Activated naive CD8-positive, alpha-beta T cell treated with anti-CD3 and anti-CD28 coated beads for 36 hours (primary cell): ENCODE results near the gene KDM2B. TPM values are rescaled to one million over a fixed set of nuclear protein-coding genes. Genes with fewer than 3 reads are reported as not detected.

ENCODE experiments used
- DNase-seq: peaks from one replicate; pipeline ENCODE4 v3.0.0; 2021
- H3K27ac Mint-ChIP-seq: one replicate; pipeline ENCODE4 v1.8.0; 2022; ENCODE audit warnings: mild to moderate bottlenecking, moderate library complexity, mixed read lengths
- H3K27me3 Mint-ChIP-seq: one replicate; pipeline ENCODE4 v1.8.0; 2022; ENCODE audit warnings: mild to moderate bottlenecking, mixed read lengths
- H3K36me3 Mint-ChIP-seq: one replicate; pipeline ENCODE4 v1.8.0; 2021; ENCODE audit warnings: mild to moderate bottlenecking, mixed read lengths
- H3K4me1 Mint-ChIP-seq: one replicate; pipeline ENCODE4 v1.8.0; 2021; ENCODE audit warnings: mixed read lengths
- H3K4me3 Mint-ChIP-seq: one replicate; pipeline ENCODE4 v1.8.0; 2022; ENCODE audit warnings: mild to moderate bottlenecking, moderate library complexity, mixed read lengths
- H3K9me3 Mint-ChIP-seq: one replicate; pipeline ENCODE4 v1.8.0; 2022; ENCODE audit warnings: mixed read lengths
- total RNA-seq, 2 experiments: library from RNA; stranded (reverse); gene quantifications; one replicate each; pipeline ENCODE4 v1.2.3, GENCODE V29; 2021

KDM2B gene
- total RNA-seq, 2 experiments from 2014 or later: 55.3 to 57.3 TPM

DNA sequence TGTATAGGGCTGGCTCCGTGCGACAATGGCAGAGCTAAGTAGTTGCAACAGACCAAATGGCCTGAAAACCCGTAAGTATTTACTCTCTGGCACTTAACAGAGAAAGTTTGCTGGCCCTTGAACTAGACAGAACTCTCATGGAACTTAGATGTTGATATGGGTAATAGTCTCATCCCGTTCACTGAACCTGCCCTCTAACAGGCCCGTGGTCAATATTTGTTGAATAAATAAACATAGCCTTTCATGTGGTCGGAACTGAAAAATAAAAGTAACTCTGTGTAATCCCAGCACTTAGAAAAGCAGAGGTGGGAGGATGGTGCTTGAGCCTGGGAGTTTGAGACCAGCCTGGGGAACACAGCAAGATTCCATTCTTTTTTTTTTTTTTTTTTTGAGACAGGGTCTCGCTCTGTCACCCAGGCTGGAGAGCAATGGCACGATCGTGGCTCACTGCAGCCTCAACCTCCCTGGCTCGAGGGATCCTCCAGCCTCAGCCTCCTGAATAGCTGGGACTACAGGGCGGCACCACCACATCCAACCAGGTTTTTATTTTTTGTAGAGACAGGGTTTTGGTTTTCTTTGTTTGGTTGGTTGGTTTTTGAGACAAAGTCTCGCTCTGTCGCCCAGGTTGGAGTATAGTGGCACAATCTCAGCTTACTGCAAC, 29.7 kb downstream of the KDM2B start:
- peaks cover 8% of the 10 kb centered on the region for H3K4me1 Mint-ChIP-seq
- DNase-seq: no peak
- no peaks in the 10 kb centered on the region for H3K9me3 Mint-ChIP-seq
- H3K27ac Mint-ChIP-seq: peak overlapping the region; percentile 67
- H3K27me3 Mint-ChIP-seq: no peaks in the 10 kb centered on the region
- no peak overlapping the region for H3K4me3 Mint-ChIP-seq
- peaks cover 5% of the 10 kb centered on the region for H3K36me3 Mint-ChIP-seq

DNA sequence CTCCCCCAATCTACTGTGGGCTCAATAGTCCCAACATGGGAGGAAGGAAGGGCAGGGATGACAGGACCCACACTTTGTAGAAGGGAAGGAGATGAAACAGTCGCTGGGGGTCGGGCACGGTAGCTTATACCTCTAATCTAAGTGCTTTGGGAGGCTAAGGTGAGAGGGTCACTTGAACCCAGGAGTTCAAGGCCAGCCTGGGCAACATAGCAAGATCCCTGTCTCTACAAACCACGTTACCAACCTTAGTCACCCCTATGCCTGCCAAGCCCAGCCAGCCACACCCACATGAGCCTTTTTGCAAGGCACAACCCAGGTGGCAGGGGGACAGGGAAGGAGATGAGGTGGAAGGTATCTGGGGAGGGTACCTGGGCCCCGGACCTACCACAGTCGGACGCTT, 31.7 kb downstream of the KDM2B start:
- H3K4me3 Mint-ChIP-seq: no peak overlapping the region
- no peak for DNase-seq
- no peak overlapping the region for H3K27ac Mint-ChIP-seq
- no peaks in the 10 kb centered on the region for H3K27me3 Mint-ChIP-seq
- H3K36me3 Mint-ChIP-seq: peaks cover 5% of the 10 kb centered on the region
- H3K4me1 Mint-ChIP-seq: peaks cover 8% of the 10 kb centered on the region
- H3K9me3 Mint-ChIP-seq: no peaks in the 10 kb centered on the region

DNA sequence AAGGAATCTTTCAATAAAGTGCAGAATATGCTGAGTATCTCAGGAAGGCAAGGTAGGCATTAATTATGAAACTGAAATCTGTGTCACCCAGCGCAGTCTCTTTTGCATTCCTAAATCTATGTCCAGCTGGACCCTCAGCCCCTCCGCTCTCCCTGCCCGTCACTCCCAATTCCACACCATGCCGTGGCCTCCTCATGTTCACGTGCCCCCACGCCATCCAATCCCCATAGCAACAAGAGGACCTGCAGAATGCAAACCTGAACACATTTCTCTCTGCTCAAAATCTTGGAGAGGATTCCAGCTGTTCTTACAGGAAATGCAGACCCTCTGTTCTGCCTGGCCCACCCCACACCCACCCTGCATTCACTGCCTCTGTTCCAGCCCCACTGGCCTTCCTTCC, 35.3 kb downstream of the KDM2B start:
- H3K27ac Mint-ChIP-seq: no peak overlapping the region
- no peaks in the 10 kb centered on the region for H3K36me3 Mint-ChIP-seq
- H3K4me1 Mint-ChIP-seq: peaks cover 7% of the 10 kb centered on the region
- no peaks in the 10 kb centered on the region for H3K27me3 Mint-ChIP-seq
- no peak for DNase-seq
- no peaks in the 10 kb centered on the region for H3K9me3 Mint-ChIP-seq
- no peak overlapping the region for H3K4me3 Mint-ChIP-seq

DNA sequence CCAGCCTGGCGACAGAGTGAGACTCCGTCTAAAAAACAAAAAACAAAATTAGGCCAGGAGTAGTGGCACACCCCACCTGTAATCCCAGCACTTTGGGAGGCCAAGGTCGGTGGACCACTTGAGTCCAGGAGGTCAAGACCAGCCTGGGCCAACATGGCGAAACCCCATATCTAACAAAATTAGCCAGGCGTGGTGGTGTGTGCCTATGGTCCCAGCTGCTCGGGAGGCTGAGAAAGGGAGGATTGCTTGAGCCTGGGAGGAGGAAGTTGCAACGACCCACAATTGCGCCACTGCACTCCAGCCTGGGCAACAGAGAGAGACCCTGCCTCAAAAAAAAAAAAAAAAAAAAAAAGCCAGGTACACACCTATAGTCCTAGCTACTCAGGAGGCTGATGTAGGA, 37.0 kb downstream of the KDM2B start:
- no peak for DNase-seq
- no peaks in the 10 kb centered on the region for H3K36me3 Mint-ChIP-seq
- peaks cover 10% of the 10 kb centered on the region for H3K4me1 Mint-ChIP-seq
- no peaks in the 10 kb centered on the region for H3K9me3 Mint-ChIP-seq
- H3K27me3 Mint-ChIP-seq: no peaks in the 10 kb centered on the region
- no peak overlapping the region for H3K4me3 Mint-ChIP-seq
- H3K27ac Mint-ChIP-seq: no peak overlapping the region

DNA sequence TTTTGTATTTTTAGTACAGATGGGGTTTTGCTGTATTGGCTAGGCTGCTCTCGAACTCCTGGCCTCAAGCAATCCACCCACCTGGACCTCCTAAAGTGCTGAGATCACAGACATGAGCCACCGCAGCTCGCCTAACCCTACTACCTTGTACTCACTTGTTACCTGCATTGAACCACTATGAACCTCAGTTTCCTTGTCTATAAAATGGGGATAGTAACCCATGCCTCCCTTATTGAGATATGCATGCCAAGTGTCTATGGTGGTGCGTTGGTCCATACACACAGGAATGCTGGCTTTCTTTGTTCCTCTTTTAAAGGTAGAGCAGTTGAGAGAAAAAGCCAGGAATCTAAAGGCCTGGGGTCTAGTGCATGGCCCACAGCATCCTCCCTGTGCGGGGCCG, 40.9 kb downstream of the KDM2B start:
- Mint-ChIP-seq H3K27ac (peak overlapping the region; percentile 1), H3K4me3 (no peak overlapping the region), H3K27me3 (no peaks in the 10 kb centered on the region)

DNA sequence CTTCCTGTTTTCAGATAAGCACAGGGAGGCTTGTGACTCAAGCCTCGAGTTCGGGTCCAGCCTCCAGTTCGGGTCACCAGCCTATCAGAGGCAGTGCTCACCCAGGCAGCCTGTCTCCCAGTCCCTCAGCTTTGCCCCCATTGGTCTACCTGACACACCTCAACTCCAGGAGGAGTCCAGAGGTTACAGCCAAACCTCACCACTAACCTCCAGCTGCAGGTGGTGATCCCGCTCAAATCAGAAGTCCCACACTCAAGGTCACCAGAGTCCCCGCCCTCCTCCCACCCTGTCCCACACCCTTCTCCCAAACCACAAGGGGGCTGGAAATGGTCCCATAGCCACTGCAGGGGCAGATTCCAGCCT, 42.1 kb downstream of the KDM2B start:
- DNase-seq: no peak
- Mint-ChIP-seq H3K36me3 (peaks cover under 1% of the 10 kb centered on the region), H3K4me3 (peak overlapping the region; percentile 76), H3K27me3 (no peaks in the 10 kb centered on the region), H3K27ac (peak overlapping the region; percentile 79), H3K4me1 (peaks cover 47% of the 10 kb centered on the region), H3K9me3 (no peaks in the 10 kb centered on the region)

More for the DNA sequence above, 40.9 kb downstream of the KDM2B start:
- Mint-ChIP-seq H3K4me1 (peaks cover 38% of the 10 kb centered on the region), H3K9me3 (no peaks in the 10 kb centered on the region), H3K36me3 (no peaks in the 10 kb centered on the region)
- DNase-seq: no peak

DNA sequence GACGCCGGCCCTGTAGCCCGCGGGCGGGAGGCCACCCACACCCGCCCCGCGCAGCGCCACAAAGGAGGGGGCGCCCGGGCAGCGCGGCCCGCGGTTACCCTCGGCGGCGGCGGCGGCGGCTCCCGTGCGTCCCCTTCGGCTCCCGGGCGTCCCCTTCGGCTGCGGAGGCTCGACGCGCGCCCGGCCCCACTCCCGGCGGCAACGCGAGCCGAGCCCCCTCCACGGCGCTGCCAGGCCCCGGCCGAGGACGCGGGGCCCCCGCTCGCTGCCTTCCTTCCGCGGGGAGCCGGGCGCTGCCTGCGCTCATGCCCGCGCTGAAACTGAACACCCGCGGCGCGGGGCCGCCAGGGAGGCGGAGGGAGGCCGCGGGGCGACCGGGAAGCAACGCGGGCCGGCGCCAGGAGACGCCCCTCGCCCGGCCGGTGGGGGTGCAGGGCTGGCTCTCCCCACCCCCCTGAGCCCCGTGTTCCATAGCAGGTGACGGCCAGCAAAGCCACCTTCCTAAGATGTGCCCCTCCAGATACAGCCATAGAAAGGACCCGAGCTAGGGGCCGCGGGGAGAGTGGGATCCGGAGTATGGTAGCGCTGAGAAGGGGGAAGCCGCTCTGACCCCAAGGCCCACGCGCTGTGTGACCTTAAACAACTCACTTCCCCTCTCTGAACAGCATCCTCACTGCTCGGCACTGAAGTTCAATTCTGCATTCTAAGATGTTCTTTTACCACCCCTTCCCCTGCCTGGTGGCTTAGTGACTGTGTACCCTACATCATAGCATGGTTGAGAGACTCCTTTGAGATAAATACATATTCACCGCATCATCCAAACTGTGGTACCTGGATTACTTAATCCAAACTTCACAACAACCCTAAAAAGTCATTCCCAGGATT, 42.8 kb downstream of the KDM2B start:
- Mint-ChIP-seq H3K27ac (peak overlapping the region; percentile 79), H3K4me1 (peaks cover 49% of the 10 kb centered on the region), H3K4me3 (peak overlapping the region; percentile 76), H3K36me3 (peaks cover 4% of the 10 kb centered on the region), H3K27me3 (no peaks in the 10 kb centered on the region), H3K9me3 (no peaks in the 10 kb centered on the region)
- DNase-seq: peak; percentile 22

DNA sequence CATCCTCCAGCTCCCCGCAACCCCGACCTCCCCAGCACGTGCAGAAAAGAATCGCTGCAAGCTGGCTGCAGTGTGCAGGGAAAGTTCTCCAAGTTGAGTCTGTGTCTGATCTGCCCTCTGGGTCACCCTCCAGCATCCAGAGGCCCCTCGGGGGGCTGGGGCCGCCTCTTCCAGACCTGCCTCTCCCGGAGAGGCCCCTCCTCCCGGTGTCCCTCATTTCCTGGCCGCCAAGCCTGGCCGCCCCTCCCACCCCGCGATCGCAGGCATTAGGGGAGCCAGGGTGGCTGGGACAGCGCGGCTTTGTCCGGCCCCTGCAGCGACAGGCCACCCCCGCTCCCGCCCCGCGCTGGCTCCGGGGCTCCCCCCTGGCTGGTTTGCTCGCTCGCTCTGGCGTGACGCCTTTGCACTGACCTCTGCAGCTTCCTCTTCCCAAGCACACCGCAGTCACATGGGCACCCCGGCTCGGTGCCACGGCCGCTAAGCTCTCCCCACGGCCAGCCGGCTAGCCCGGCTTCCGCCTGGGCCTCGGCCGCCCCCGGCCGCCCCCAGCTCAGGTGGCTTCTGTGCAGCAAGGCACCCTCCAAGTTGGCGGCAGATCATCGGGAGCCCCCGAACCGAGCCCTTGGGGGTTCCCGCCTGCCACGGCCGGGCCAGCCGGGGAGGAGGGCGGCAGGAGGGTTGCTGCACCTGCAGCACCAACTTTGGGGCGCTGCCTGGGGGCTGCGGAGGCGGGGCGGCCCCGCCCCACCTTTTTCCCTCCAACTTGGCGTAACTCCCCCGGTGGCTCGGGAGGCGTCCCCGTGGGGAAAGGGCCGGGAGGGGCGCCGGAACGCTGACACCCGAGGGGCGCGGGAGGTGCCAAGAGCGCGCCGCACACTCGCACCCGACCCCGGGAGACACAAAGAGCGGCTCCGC, 43.7 kb downstream of the KDM2B start:
- Mint-ChIP-seq H3K4me3 (peak overlapping the region; percentile 71), H3K27ac (peak overlapping the region; percentile 87), H3K4me1 (peaks cover 54% of the 10 kb centered on the region), H3K36me3 (peaks cover 5% of the 10 kb centered on the region), H3K9me3 (no peaks in the 10 kb centered on the region), H3K27me3 (no peaks in the 10 kb centered on the region)
- DNase-seq: peak; percentile 70

DNA sequence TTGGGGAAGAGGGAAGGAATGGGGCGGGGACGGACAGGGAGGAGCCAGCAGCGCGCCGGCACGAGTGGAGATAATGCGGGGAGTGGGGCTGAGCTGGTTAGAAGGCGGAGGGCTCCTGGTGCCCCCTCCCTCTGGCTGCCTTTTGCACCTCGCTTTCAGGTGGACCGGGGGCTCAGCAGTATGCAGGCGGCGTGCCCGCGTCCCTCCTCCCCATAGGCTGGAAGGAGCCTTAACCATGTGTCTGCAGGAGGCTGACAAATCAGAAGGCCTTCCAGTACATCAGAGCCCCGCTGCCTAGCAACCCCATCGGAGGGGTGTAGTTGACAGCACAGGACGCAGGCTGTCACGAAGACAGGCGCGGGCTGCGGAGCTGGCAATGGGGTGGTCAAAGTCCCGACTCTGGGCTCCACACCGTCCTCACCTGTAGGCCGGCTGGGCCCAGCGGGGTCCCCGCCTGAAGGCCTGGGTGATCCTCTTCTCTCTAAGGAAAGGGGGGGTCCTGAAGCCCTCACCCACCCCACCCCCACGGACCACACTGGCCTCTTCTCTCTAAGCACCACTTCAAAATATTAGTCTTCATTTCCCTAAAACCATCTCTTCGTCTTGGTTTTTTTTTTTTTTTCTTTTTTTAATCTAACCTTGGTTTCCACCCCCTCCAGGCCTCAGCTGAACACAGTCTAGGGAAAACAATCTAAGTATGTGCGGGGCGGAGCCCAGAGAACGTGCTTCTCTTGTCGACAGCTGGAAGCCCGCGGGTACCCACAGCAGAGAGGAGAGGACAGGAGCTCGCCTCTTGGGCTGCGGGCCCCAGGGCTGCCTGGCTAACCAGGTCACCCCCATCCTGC, 44.5 kb downstream of the KDM2B start:
- DNase-seq: peak; percentile 84
- peak overlapping the region; percentile 87 for H3K27ac Mint-ChIP-seq
- no peaks in the 10 kb centered on the region for H3K27me3 Mint-ChIP-seq
- H3K4me3 Mint-ChIP-seq: peak overlapping the region; percentile 71
- H3K36me3 Mint-ChIP-seq: peaks cover 10% of the 10 kb centered on the region
- H3K9me3 Mint-ChIP-seq: no peaks in the 10 kb centered on the region
- H3K4me1 Mint-ChIP-seq: peaks cover 53% of the 10 kb centered on the region

DNA sequence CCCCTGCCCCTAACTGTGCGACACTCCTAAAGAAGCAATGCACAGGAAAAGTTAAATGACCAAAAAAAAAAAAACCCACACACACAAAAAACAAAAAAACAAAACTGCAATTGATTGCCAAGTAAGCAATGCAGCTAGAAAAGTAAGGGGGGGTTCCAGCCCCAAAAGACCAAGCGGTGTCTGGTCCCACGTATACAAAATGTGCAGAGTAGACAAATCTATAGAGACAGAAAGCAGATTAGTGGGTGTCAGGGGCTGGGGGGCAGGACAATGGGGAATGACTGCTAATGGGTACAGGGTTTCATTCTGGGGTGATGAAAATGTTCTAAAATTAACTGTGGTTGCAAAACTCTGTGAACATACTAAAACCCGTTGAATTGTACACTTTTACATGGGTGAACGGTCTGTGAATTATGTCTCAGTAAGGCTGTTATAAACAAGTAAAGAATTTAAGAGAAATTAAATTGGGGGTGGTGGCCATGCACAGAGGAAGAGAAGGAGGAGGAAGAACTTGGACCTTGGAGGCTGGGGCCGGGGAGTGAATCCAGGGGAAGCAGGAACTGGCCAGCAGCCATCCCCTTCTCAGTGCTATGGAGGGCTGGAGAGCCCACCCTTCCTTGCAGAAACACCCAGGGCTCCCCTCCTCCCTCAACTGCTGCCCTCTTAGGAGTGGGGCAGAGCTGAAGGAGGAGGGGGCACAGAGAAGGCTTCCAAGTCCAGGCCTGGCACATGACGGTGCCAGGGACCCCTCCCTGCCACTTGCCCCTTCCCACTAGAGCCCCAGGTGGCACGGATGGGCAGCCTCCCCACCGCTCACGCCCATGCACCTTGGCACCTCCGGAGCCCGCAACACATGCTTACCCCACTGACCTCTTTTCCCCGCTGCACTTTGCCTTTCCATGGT, 45.4 kb downstream of the KDM2B start:
- Mint-ChIP-seq H3K27ac (peak overlapping the region; percentile 87), H3K4me1 (peaks cover 61% of the 10 kb centered on the region), H3K36me3 (peaks cover 17% of the 10 kb centered on the region), H3K27me3 (no peaks in the 10 kb centered on the region), H3K4me3 (peak overlapping the region; percentile 71), H3K9me3 (no peaks in the 10 kb centered on the region)
- DNase-seq: no peak

DNA sequence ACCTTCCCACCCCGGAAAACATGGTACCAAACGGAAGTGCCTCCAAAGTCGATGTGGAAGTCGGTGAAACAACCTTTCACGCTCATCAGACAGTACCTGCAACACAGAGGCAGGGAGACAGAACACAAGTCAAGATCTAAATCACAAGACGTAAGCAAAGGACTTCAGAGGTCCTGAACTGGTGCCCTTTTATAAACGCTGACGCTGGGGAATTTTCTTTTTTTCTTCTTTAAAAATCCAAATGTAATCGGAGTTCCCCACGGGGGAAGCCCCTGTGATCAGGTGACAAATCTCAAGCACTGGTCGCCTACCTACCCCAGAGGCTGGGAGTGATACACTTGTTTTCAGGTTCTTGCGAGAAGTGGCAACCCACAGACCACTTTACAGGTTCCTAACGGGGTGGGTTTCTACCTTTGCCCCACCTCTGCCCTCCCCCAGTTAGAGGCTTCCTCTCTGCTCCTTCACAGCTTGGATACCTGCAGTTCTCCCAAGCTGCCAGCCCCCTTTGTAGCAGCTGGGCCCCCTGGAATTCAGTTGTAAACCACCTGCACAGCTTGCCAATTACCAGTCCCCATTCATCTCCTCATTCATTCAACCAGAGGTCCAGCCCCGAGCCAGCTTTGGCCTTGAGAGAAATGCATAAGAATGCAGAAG, 46.2 kb downstream of the KDM2B start:
- peaks cover 18% of the 10 kb centered on the region for H3K36me3 Mint-ChIP-seq
- DNase-seq: peak; percentile 71
- H3K9me3 Mint-ChIP-seq: no peaks in the 10 kb centered on the region
- H3K4me1 Mint-ChIP-seq: peaks cover 62% of the 10 kb centered on the region
- no peaks in the 10 kb centered on the region for H3K27me3 Mint-ChIP-seq
- peak overlapping the region; percentile 87 for H3K27ac Mint-ChIP-seq
- H3K4me3 Mint-ChIP-seq: peak overlapping the region; percentile 61

DNA sequence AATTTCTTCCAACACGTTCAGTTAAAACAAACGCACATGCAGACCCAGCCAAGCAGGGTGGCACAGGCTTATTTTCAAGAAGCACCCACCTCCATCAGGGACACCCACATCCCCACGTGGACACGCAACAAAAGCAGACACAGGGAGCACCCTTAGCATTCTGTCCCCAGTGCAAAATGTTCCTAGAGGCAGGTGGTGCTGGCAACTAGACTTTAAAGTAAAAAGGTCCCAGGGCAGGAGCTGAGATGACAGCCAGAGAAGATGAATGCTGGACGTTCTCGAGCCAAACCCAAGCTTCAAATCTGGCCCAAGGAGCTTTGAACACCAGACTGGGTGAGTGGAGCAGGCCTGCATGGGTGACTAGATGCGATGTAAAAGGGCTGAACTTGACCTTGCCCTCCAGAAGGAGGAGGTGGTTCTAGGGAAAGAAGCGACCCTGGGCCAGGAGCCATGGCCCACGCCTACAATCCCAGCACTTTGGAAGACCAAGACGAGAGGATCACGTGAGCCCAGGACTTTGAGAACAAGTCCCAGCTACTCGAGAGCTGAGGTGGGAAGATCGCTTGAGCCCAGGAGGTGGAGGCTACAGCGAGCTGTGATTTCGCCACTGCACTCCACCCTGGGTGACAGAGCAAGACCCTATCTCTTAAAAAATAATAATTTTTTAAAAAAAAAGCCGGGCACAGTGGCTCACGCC, 47.3 kb downstream of the KDM2B start:
- Mint-ChIP-seq H3K27me3 (no peaks in the 10 kb centered on the region), H3K9me3 (no peaks in the 10 kb centered on the region), H3K4me3 (peak overlapping the region; percentile 43), H3K27ac (peak overlapping the region; percentile 48), H3K36me3 (peaks cover 21% of the 10 kb centered on the region), H3K4me1 (peaks cover 65% of the 10 kb centered on the region)
- DNase-seq: no peak
